ENCODE results near the gene SYNE1. TPM values are rescaled to one million over a fixed set of nuclear protein-coding genes. Genes with fewer than 3 reads are reported as not detected.

The SYNE1 gene
- total RNA-seq, 2 experiments from 2014 or later: 74.6 to 140 TPM

GRCh38 chr6:152404936-152405595, 232.1 kb downstream of the SYNE1 start:
- no TSS peak for BruUV-seq (replicated peaks)
- no peak for DNase-seq (ENCODE audit: low spot score)
- intact Hi-C loops (cut with micrococcal nuclease; ENCODE audit: unreplicated experiment): no loop called here
- H3K9me3 ChIP-seq (ENCODE audit: low read length): no peaks in the 10 kb centered on the region
- no peaks in the 10 kb centered on the region for H4K20me1 ChIP-seq (ENCODE audit: insufficient read depth, low read length)
- H2AFZ ChIP-seq (ENCODE audit: low read length): no peak overlapping the region
- POLR2A ChIA-PET: no interaction called here
- H3K36me3 ChIP-seq (ENCODE audit: insufficient read depth, low read length): no peaks in the 10 kb centered on the region
- no peaks in the 10 kb centered on the region for H3K4me1 ChIP-seq (ENCODE audit: insufficient read depth, low read length, poor library complexity, severe bottlenecking)
- no peak overlapping the region for H3K4me3 ChIP-seq (ENCODE audit: low read depth, low read length, poor library complexity, severe bottlenecking)
- H3K79me2 ChIP-seq (ENCODE audit: insufficient read depth, low read depth, low read length): no peaks in the 10 kb centered on the region
- TF ChIP-seq EZH2phosphoT487 (IDR thresholded peaks at IDR 0.05; ENCODE audit: borderline replicate concordance, low read depth, low read length) (no peak), CTCF (conservative IDR thresholded peaks at IDR 0.05; ENCODE audit: low read length) (no peak)
- no peak overlapping the region for H3K4me2 ChIP-seq (ENCODE audit: low read length)
- CTCF ChIA-PET (ENCODE audit: unreplicated experiment): no interaction called here
- no peaks in the 10 kb centered on the region for H3K9me2 ChIP-seq (ENCODE audit: insufficient read depth, low read length)
- H3K27ac ChIP-seq (ENCODE audit: low read depth, low read length, poor library complexity, severe bottlenecking): no peak overlapping the region

- Histone ChIP-seq H2AFZ (ENCODE audit: low read length) (no peak overlapping the region), H3K9me2 (ENCODE audit: insufficient read depth, low read length) (no peaks in the 10 kb centered on the region), H3K4me1 (ENCODE audit: insufficient read depth, low read length, poor library complexity, severe bottlenecking) (no peaks in the 10 kb centered on the region), H3K4me2 (ENCODE audit: low read length) (no peak overlapping the region), H3K79me2 (ENCODE audit: insufficient read depth, low read depth, low read length) (no peaks in the 10 kb centered on the region), H3K36me3 (ENCODE audit: insufficient read depth, low read length) (no peaks in the 10 kb centered on the region), H4K20me1 (ENCODE audit: insufficient read depth, low read length) (no peaks in the 10 kb centered on the region), H3K9me3 (ENCODE audit: low read length) (no peaks in the 10 kb centered on the region), H3K4me3 (ENCODE audit: low read depth, low read length, poor library complexity, severe bottlenecking) (no peak overlapping the region), H3K27ac (ENCODE audit: low read depth, low read length, poor library complexity, severe bottlenecking) (no peak overlapping the region)
- ChIA-PET CTCF (ENCODE audit: unreplicated experiment) (no interaction called here), POLR2A (no interaction called here)
- TF ChIP-seq CTCF (conservative IDR thresholded peaks at IDR 0.05; ENCODE audit: low read length) (no peak), EZH2phosphoT487 (IDR thresholded peaks at IDR 0.05; ENCODE audit: borderline replicate concordance, low read depth, low read length) (no peak)
- intact Hi-C loops (cut with micrococcal nuclease; ENCODE audit: unreplicated experiment): no loop called here
- no peak for DNase-seq (ENCODE audit: low spot score)
- no TSS peak for BruUV-seq (replicated peaks)
Measured at GRCh38 chr6:152404086-152404857, 232.9 kb downstream of the SYNE1 start.

GRCh38 chr6:152402791-152403190, 234.4 kb downstream of the SYNE1 start:
- H3K4me3 ChIP-seq (ENCODE audit: low read depth, low read length, poor library complexity, severe bottlenecking): no peak overlapping the region
- H3K36me3 ChIP-seq (ENCODE audit: insufficient read depth, low read length): no peaks in the 10 kb centered on the region
- ChIA-PET POLR2A (no interaction called here), CTCF (ENCODE audit: unreplicated experiment) (no interaction called here)
- no peaks in the 10 kb centered on the region for H3K4me1 ChIP-seq (ENCODE audit: insufficient read depth, low read length, poor library complexity, severe bottlenecking)
- H2AFZ ChIP-seq (ENCODE audit: low read length): no peak overlapping the region
- no peaks in the 10 kb centered on the region for H3K79me2 ChIP-seq (ENCODE audit: insufficient read depth, low read depth, low read length)
- no peak for TF ChIP-seq CTCF (conservative IDR thresholded peaks at IDR 0.05; ENCODE audit: low read length)
- no peak for TF ChIP-seq EZH2phosphoT487 (IDR thresholded peaks at IDR 0.05; ENCODE audit: borderline replicate concordance, low read depth, low read length)
- no peaks in the 10 kb centered on the region for H3K9me3 ChIP-seq (ENCODE audit: low read length)
- BruUV-seq (replicated peaks): no TSS peak
- H3K27ac ChIP-seq (ENCODE audit: low read depth, low read length, poor library complexity, severe bottlenecking): no peak overlapping the region
- no peak for DNase-seq (ENCODE audit: low spot score)
- no peaks in the 10 kb centered on the region for H3K9me2 ChIP-seq (ENCODE audit: insufficient read depth, low read length)
- no peak overlapping the region for H3K4me2 ChIP-seq (ENCODE audit: low read length)
- intact Hi-C loops (cut with micrococcal nuclease; ENCODE audit: unreplicated experiment): no loop called here
- H4K20me1 ChIP-seq (ENCODE audit: insufficient read depth, low read length): no peaks in the 10 kb centered on the region

Data from OCI-LY7 (cell line).